K562 (cell line): ENCODE measurements around the gene CNPY4. TPM values are rescaled to one million over a fixed set of nuclear protein-coding genes. Genes with fewer than 3 reads are reported as not detected.

Experiments
- AFF4 ChIP-seq: sonication (generic); formaldehyde crosslinking; IDR thresholded peaks from 2 replicates; pipeline ENCODE4 v1.8.0; 2023; ENCODE audit warnings: mild to moderate bottlenecking, missing genetic modification reagents
- CHD2 ChIP-seq: IDR thresholded peaks from 2 replicates; pipeline ENCODE4 v1.6.1; 2011; ENCODE audit warnings: low read depth, low read length
- FOXM1 ChIP-seq, 2 experiments: fragments of 450-650 bp in 1 of 2; sonication (generic) in 1 of 2; formaldehyde crosslinking in 1 of 2; IDR thresholded peaks; 2 replicates each; pipeline versions ENCODE4 v1.6.1 to v1.9.0; 2017 to 2022; ENCODE audit warnings: low read depth in 2 of 2, mild to moderate bottlenecking in 2 of 2, missing genetic modification reagents in 1 of 2, moderate library complexity in 1 of 2
- GATAD2A ChIP-seq: fragments of 450-650 bp; IDR thresholded peaks from 2 replicates; pipeline ENCODE4 v1.6.1; 2017
- LCOR ChIP-seq: sonication (generic); formaldehyde crosslinking; IDR thresholded peaks from 2 replicates; pipeline ENCODE4 v1.8.0; 2022; ENCODE audit warnings: mild to moderate bottlenecking, missing genetic modification reagents
- WHSC1 ChIP-seq: IDR thresholded peaks from one replicate; pipeline ENCODE4 v1.6.1; 2012; ENCODE audit warnings: low read length, control low read depth, inconsistent platforms
- polyA plus RNA-seq, 8 experiments: library from polyadenylated mRNA; depleted of rRNA in 4 of 8; stranded (reverse) in 5 of 8; unstranded in 3 of 8; fragments of >200 nt; fragmentation: Nextera tagmentation in 2 of 8; fragmentation: Illumina TruSeq in 1 of 8; extraction: Ambion mirVana in 2 of 8; extraction: Trizol in 1 of 8; gene quantifications; 2 replicates each; pipeline versions ENCODE4 v1.2.1 to v1.2.3, GENCODE V29; 2011 to 2014; ENCODE audit warnings: inconsistent platforms in 1 of 8, missing spikeins in 1 of 8
- total RNA-seq, 7 experiments: library from RNA; depleted of rRNA in 6 of 7; stranded (reverse); fragments of >200 nt in 6 of 7; fragmentation: Illumina TruSeq in 2 of 7; extraction: Trizol in 2 of 7; gene quantifications; 2 replicates each; pipeline versions ENCODE4 v1.2.1 to v1.2.3, GENCODE V29; 2011 to 2021; ENCODE audit warnings: low replicate concordance in 1 of 7

The CNPY4 gene
- total and polyA plus RNA-seq, 9 of the 15 experiments (the other 6 are each of a cell fraction or from before 2014, with no cell fraction given) = 1.9 to 11.2 (median 7.0) TPM

GRCh38 chr7:100153708-100154535, 34.5 kb downstream of the CNPY4 start (continued):
- TF ChIP-seq AFF4 (CRISPR knock-in tag) = no peak
- no peak for TF ChIP-seq CHD2
- TF ChIP-seq LCOR = no peak
- TF ChIP-seq GATAD2A = no peak
- no peak for TF ChIP-seq FOXM1 (IDR thresholded peaks at IDR 0.05; ENCODE audit: low read depth)
- no peak for TF ChIP-seq FOXM1 (CRISPR knock-in tag; IDR thresholded peaks at IDR 0.05; ENCODE audit: low read depth)
- no peak for TF ChIP-seq WHSC1
